GM21423 (cell line): Measurements from ENCODE around the gene ASB13.
"Not testable (repeated sequence)": the region's sequence is repeated elsewhere in the genome, so short reads cannot be mapped to it uniquely, and the experiment has no call there.

Experiments
- ATAC-seq: cut with Tn5 transposase; IDR thresholded peaks from one replicate; pipeline ENCODE4 v1.9.1; 2021; ENCODE audit warnings: mild to moderate bottlenecking, moderate library complexity; ENCODE audit not compliant: unreplicated experiment

ASB13 gene

GRCh38 chr10:5593347-5593746 is 73.0 kb downstream of the ASB13 start:
- not testable (repeated sequence) for ATAC-seq

DNA sequence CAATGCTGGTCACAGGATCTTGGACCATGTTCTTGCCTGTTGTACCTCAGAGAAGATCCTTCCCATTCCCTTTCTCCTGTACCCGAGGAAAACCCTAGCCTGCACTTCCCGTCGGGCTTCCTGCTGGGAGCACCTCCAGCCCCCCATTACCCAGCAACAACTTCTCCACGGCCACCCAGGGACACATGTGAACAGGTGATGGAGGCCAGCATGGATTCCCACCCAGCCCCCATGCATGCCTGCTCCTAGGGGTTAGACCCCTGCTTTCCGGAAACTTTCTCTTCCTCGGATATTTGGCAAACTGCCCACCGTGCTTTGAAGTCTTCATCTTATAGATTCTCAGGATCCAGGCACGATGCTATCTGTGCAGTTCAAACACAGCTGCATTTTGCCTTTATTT is 74.3 kb downstream of the ASB13 start:
- ATAC-seq, result no peak

GRCh38 chr10:5591336-5591824 is 75.0 kb downstream of the ASB13 start:
- no peak for ATAC-seq

DNA sequence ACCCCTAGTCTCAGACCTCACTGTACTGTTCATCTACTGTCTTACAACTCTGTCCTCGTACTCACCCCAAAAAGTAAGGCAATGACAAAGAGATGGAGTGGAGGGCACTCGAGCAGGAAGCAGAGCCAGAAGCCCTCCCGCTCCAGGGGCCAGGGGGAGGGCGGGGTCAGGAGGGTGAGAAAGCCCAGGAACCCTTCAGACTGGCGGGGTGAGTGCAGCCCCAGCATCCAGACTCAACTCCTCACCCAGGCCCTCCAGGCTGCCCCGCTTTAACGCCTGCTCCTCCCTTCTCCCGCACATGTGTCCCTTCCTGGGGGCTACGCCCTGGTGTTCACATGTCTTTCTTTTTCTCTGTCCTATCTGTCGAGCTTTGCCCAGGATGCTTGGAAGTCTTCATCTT is 75.6 kb downstream of the ASB13 start:
- ATAC-seq, result no peak

DNA sequence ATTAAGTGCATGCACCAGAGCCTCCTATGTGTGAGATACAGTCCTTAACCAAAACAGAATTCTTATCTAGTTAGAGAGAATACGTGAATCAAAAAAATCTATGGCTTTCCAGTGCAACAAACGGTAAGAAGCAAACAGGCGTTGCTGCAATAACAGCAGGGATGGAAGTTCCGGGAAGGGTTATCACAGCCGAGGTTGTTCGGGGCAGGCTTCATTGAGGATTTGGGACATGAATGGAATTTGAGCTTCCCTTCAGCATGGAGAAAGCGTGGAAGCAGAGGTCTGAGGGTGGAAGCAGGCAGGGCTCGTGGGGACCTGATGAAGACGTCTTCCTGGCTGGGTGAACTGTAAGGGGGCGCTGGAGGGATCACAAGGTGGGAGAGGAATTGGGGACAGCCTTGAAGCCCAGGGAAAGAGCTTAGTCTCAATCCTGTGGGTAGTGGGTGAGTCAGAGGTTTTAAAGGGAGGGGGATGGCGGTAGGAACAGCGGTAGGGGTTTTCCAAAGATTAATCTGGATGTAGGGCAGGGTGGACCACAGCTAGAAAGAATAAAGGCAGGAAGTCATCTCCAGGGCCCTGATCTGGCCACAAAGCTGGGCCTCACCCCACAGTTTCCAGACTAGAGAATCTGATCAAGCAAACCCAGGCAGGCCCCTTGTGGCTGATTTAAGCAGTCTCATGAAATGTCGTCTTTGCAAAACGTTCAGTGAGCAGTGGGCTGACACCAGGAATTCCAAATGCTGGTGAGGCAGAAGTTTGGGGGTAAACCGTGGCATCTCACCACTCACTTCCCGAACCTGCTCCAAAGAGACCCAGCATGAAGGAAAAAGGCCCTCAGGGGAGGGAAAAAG is 76.5 kb downstream of the ASB13 start:
- no peak for ATAC-seq

- no peak for ATAC-seq
Measured at GRCh38 chr10:5589011-5589660, 77.3 kb downstream of the ASB13 start.
